B cell (primary cell): ENCODE measurements around the gene LRRC61. TPM values are rescaled to one million over a fixed set of nuclear protein-coding genes. Genes with fewer than 3 reads are reported as not detected.

Experiments used
- ATAC-seq: fragments of 200-7000 bp; cut with Tn5 transposase; one replicate; pipeline ENCODE4 v1.10.0; 2021; ENCODE audit warnings: low read depth, mild to moderate bottlenecking, moderate number of reproducible peaks, moderate library complexity
- CTCF ChIA-PET: fragments of 350-600 bp; sonication (Branson Sonifier 250); formaldehyde crosslinking; loops from one replicate; lab custom pipeline; 2021; ENCODE audit warnings: antibody characterized with exemption, inconsistent platforms; lab: Charles Lee
- POLR2A ChIA-PET: fragments of 350-600 bp; sonication (Branson Sonifier 250); formaldehyde crosslinking; loops from one replicate; lab custom pipeline; 2021; ENCODE audit warnings: antibody characterized with exemption; lab: Charles Lee
- DNase-seq: peaks from one replicate; pipeline ENCODE4 v3.0.0; 2013
- H2AFZ ChIP-seq: 2 replicates; pipeline ENCODE4 v1.6.1; 2012; ENCODE audit warnings: mild to moderate bottlenecking, low read depth, low read length; ENCODE audit not compliant: insufficient read depth, poor library complexity, severe bottlenecking
- H3K27ac ChIP-seq, 2 donors: 1 replicate in 1 of 2; 2 replicates in 1 of 2; pipeline ENCODE4 v1.5.1; 2012 to 2013; ENCODE audit warnings: low read length in 2 of 2, mild to moderate bottlenecking in 2 of 2, moderate library complexity in 1 of 2
- H3K27me3 ChIP-seq, 4 experiments: fragments of 200-600 bp in 1 of 4; sonication (generic) in 1 of 4; replicated peaks in 1 of 4; 1 replicate in 2 of 4; 2 replicates in 2 of 4; pipeline versions ENCODE4 v1.6.1 to v1.7.0; 2013 to 2016; ENCODE audit warnings: low read length in 3 of 4, mild to moderate bottlenecking in 2 of 4, mixed read lengths in 1 of 4, moderate library complexity in 1 of 4; ENCODE audit not compliant: insufficient read depth in 4 of 4, control insufficient read depth in 3 of 4; ENCODE audit errors: control extremely low read depth in 1 of 4
- H3K36me3 ChIP-seq, 2 experiments: replicated peaks in 1 of 2; 1 replicate in 1 of 2; 2 replicates in 1 of 2; pipeline versions ENCODE4 v1.6.1 to v1.7.1; 2013; ENCODE audit warnings: low read length in 1 of 2; ENCODE audit not compliant: insufficient read depth in 2 of 2, control insufficient read depth in 1 of 2; ENCODE audit errors: control extremely low read depth in 1 of 2, extremely low read depth in 1 of 2
- H3K4me1 ChIP-seq, 2 donors: fragments of 200-600 bp in 1 of 2; sonication (generic) in 1 of 2; 1 replicate in 1 of 2; 2 replicates in 1 of 2; pipeline versions ENCODE4 v1.5.1 to v1.6.1; 2013 to 2017; ENCODE audit warnings: low read length in 2 of 2; ENCODE audit not compliant: control insufficient read depth in 2 of 2, insufficient read depth in 2 of 2
- H3K4me2 ChIP-seq: replicated peaks from 2 replicates; pipeline ENCODE3; 2012; ENCODE audit warnings: mild to moderate bottlenecking, low read depth, low read length; ENCODE audit not compliant: poor library complexity, severe bottlenecking
- H3K4me3 ChIP-seq, 5 experiments: fragments of 200-600 bp in 1 of 5; sonication (generic) in 1 of 5; 1 replicate in 3 of 5; 2 replicates in 2 of 5; pipeline versions ENCODE4 v1.5.1 to v1.7.0; 2011 to 2016; ENCODE audit warnings: low read length in 4 of 5, mild to moderate bottlenecking in 4 of 5, low read depth in 2 of 5, control low read depth in 1 of 5, moderate library complexity in 1 of 5; ENCODE audit not compliant: insufficient read depth in 1 of 5; ENCODE audit errors: control extremely low read depth in 1 of 5, extremely low read depth in 1 of 5
- H3K79me2 ChIP-seq: fragments of 200-600 bp; sonication (generic); one replicate; pipeline ENCODE4 v1.6.0; 2016; ENCODE audit warnings: low read length; ENCODE audit not compliant: control insufficient read depth, insufficient read depth
- H3K9ac ChIP-seq: fragments of 200-600 bp; sonication (generic); 2 replicates; pipeline ENCODE4 v1.6.1; 2017; ENCODE audit warnings: mild to moderate bottlenecking, low read length, moderate library complexity
- H3K9me3 ChIP-seq, 3 donors: one replicate each; pipeline versions ENCODE4 v1.6.1 to v1.7.1; 2013; ENCODE audit warnings: low read length in 2 of 3; ENCODE audit not compliant: control insufficient read depth in 2 of 3, insufficient read depth in 1 of 3; ENCODE audit errors: control extremely low read depth in 1 of 3
- H4K20me1 ChIP-seq: 2 replicates; pipeline ENCODE4 v1.6.0; 2012; ENCODE audit warnings: mild to moderate bottlenecking, low read length; ENCODE audit not compliant: insufficient read depth, control insufficient read depth, poor library complexity, severe bottlenecking
- H3K27ac Mint-ChIP-seq: one replicate; pipeline ENCODE4 v1.8.0; 2021; ENCODE audit warnings: mixed read lengths
- H3K27me3 Mint-ChIP-seq: one replicate; pipeline ENCODE4 v1.8.0; 2021; ENCODE audit warnings: mixed read lengths
- H3K4me1 Mint-ChIP-seq: one replicate; pipeline ENCODE4 v1.8.0; 2021; ENCODE audit warnings: mixed read lengths
- H3K4me3 Mint-ChIP-seq: one replicate; pipeline ENCODE4 v1.8.0; 2021; ENCODE audit warnings: mixed read lengths
- H3K9me3 Mint-ChIP-seq: one replicate; pipeline ENCODE4 v1.8.0; 2022; ENCODE audit warnings: mixed read lengths; ENCODE audit not compliant: insufficient read depth
- EZH2 ChIP-seq: IDR thresholded peaks from 2 replicates; pipeline ENCODE4 v1.6.1; 2012; ENCODE audit warnings: borderline replicate concordance, low read depth, mild to moderate bottlenecking, moderate library complexity, low read length; ENCODE audit not compliant: insufficient read depth, poor library complexity, severe bottlenecking
- WGBS: methylation state at CpG from one replicate; pipeline ENCODE4 v1.1.5; 2013; ENCODE audit warnings: missing lambda C conversion rate; ENCODE audit not compliant: insufficient coverage; 5-methylcytosine and 5-hydroxymethylcytosine counted together
- intact Hi-C: fragments of 100-400 bp; cut with micrococcal nuclease; formaldehyde crosslinking; loops from one replicate; pipeline ENCODE4 v1.10.0; 2022
- polyA plus RNA-seq: library from polyadenylated mRNA; depleted of rRNA; stranded (reverse); fragments of >200 nt; gene quantifications from 2 replicates; pipeline ENCODE4 v1.2.3, GENCODE V29; 2012
- total RNA-seq, 2 donors: library from RNA; stranded (reverse); fragments of 120-200 nt in 1 of 2; gene quantifications; 1 replicate in 1 of 2; 2 replicates in 1 of 2; pipeline versions ENCODE4 v1.2.3 to v1.2.4, GENCODE V29; 2013 to 2022
- TF ChIP-seq, protein P1 (sequence below): fragments of 200-600 bp; IDR thresholded peaks from one replicate; pipeline ENCODE4 v1.8.0; 2022; ENCODE audit warnings: antibody characterized with exemption, mild to moderate bottlenecking

The LRRC61 gene
- total and polyA plus RNA-seq, 2 donors (not counting 1 experiment from before 2014, with no cell fraction given): 12.8 to 12.9 TPM

DNA sequence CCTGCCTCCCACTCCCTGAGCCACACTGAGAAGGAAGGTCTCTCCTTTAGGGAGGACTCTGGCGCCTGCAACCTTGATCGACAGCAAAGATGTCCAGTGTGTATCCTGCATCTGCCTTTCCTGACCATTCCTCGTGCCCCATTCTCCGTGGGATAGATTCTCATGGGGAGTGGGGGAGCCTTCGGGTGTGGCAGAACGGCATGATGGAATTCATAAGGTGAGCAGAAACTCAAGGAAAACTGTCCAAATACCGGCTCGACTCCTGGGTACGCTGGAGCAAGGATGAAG lies 18.9 kb downstream of the LRRC61 start:
- peaks cover 20% of the 10 kb centered on the region for H3K4me1 Mint-ChIP-seq
- Histone ChIP-seq H3K36me3 (no peaks in the 10 kb centered on the region), H3K9me3 (peaks cover 0 to 8% (median 7%) of the 10 kb centered on the region in 3 donors), H3K4me2 (no peak overlapping the region), H4K20me1 (no peaks in the 10 kb centered on the region), H3K27ac (no peak overlapping the region), H3K79me2 (no peaks in the 10 kb centered on the region), H3K4me3 (no peak overlapping the region), H2AFZ (no peak overlapping the region), H3K27me3 (peaks cover 0 to 28% (median 10%) of the 10 kb centered on the region in 4 experiments), H3K9ac (no peak overlapping the region), H3K4me1 (peaks cover 12 to 15% of the 10 kb centered on the region in 2 donors)
- 98% methylated on average over 9 of the region's 9 CpGs for WGBS
- no peak for DNase-seq
- intact Hi-C loops: no loop called here
- ChIA-PET CTCF (no interaction called here), POLR2A (no interaction called here)
- H3K9me3 Mint-ChIP-seq: peaks cover 4% of the 10 kb centered on the region
- H3K27ac Mint-ChIP-seq: no peak overlapping the region
- ATAC-seq: no peak
- peak overlapping the region; percentile 49 for H3K4me3 Mint-ChIP-seq
- TF ChIP-seq, protein P1, sequence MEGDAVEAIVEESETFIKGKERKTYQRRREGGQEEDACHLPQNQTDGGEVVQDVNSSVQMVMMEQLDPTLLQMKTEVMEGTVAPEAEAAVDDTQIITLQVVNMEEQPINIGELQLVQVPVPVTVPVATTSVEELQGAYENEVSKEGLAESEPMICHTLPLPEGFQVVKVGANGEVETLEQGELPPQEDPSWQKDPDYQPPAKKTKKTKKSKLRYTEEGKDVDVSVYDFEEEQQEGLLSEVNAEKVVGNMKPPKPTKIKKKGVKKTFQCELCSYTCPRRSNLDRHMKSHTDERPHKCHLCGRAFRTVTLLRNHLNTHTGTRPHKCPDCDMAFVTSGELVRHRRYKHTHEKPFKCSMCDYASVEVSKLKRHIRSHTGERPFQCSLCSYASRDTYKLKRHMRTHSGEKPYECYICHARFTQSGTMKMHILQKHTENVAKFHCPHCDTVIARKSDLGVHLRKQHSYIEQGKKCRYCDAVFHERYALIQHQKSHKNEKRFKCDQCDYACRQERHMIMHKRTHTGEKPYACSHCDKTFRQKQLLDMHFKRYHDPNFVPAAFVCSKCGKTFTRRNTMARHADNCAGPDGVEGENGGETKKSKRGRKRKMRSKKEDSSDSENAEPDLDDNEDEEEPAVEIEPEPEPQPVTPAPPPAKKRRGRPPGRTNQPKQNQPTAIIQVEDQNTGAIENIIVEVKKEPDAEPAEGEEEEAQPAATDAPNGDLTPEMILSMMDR: no peak
- TF ChIP-seq EZH2: no peak
- peaks cover 44% of the 10 kb centered on the region for H3K27me3 Mint-ChIP-seq

DNA sequence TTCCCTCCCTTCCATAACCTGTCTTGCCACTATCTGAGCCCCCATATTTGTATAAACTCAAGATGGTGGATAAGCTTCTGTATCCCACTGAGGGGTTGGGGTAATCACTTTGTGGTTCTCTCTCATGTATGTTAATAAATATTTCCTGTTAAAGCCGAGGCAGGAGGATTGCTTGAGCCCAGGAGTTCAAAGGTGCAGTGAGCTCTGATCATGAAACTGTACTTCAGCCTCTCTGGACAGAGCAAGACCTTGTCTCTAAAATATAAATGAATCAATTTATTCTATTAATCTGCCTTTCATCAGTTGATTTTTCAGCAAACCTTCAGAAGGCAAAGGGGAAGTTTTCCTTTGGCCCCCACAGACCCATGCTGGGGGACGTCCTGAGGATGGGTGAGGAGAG lies 20.1 kb downstream of the LRRC61 start:
- TF ChIP-seq EZH2: no peak
- TF ChIP-seq, protein P1: no peak
- intact Hi-C loops: no loop called here
- no peak overlapping the region for H2AFZ ChIP-seq
- Mint-ChIP-seq H3K9me3 (peaks cover 4% of the 10 kb centered on the region), H3K27me3 (peaks cover 44% of the 10 kb centered on the region), H3K4me1 (peaks cover 20% of the 10 kb centered on the region), H3K4me3 (no peak overlapping the region), H3K27ac (no peak overlapping the region)
- H3K4me2 ChIP-seq: no peak overlapping the region
- no peaks in the 10 kb centered on the region for H3K36me3 ChIP-seq
- no peaks in the 10 kb centered on the region for H3K79me2 ChIP-seq
- no peak overlapping the region for H3K27ac ChIP-seq
- DNase-seq (no peak), ATAC-seq (no peak)
- H3K9me3 ChIP-seq: peaks cover 0 to 11% (median 8%) of the 10 kb centered on the region in 3 donors
- CTCF ChIA-PET: no interaction called here
- no peak overlapping the region for H3K9ac ChIP-seq
- H3K4me1 ChIP-seq: peaks cover 12 to 15% of the 10 kb centered on the region in 2 donors
- H3K4me3 ChIP-seq: no peak overlapping the region
- H3K27me3 ChIP-seq: peaks cover 0 to 28% (median 10%) of the 10 kb centered on the region in 4 experiments
- POLR2A ChIA-PET: no interaction called here
- 92% methylated on average over 1 of the region's 2 CpGs for WGBS
- H4K20me1 ChIP-seq: no peaks in the 10 kb centered on the region
